Body of pancreas (tissue), 4 donors: ENCODE data around the gene KRTAP10-8.
"Not testable (repeated sequence)": the region's sequence is repeated elsewhere in the genome, so short reads cannot be mapped to it uniquely, and the experiment has no call there.

Experiments used
- CTCF ChIP-seq, 7 experiments: fragments of 450-650 bp in 4 of 7; fragments of 200-600 bp in 3 of 7; sonication (generic) in 3 of 7; IDR thresholded peaks; one replicate each; pipeline ENCODE4 v1.5.1; 2016 to 2019; ENCODE audit warnings: antibody characterized with exemption in 7 of 7
- POLR2A ChIP-seq, 3 donors: fragments of 450-650 bp; IDR thresholded peaks; one replicate each; pipeline ENCODE4 v1.6.1; 2016; ENCODE audit warnings: antibody characterized with exemption in 3 of 3, mild to moderate bottlenecking in 2 of 3

GRCh38 chr21:44627831-44628233 is 16.0 kb downstream of the KRTAP10-8 start:
- TF ChIP-seq CTCF, POLR2A (IDR thresholded peaks at IDR 0.05): not testable (repeated sequence)
